ENCODE measurements around the gene GEMIN2.
"Not testable (repeated sequence)": the region's sequence is repeated elsewhere in the genome, so short reads cannot be mapped to it uniquely, and the experiment has no call there.

The GEMIN2 gene

GRCh38 chr14:39113685-39114072, 444 bp upstream of the GEMIN2 start:
- no peak for DNase-seq

- no peak for DNase-seq
Measured at GRCh38 chr14:39122330-39123138, 8.4 kb downstream of the GEMIN2 start.

DNA sequence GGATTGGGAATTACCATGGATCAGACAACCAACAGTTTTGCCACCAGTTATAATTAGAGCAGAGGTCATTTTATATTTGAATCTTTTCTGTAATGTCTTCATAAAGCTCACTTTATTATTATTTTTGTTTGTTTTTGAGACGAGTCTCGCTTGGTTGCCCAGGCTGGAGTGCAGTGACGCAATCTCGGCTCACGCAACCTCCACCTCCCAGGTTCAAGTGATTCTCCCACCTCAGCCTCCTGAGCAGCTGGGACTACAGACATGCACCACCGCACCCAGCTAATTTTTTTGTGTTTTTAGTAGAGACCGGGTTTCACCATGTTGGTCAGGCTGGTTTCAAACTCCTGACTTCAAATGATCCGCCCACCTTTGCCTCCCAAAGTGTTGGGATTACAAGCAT, 23.7 kb downstream of the GEMIN2 start:
- DNase-seq, result not testable (repeated sequence)

- no peak for DNase-seq
Measured at GRCh38 chr14:39138440-39138839, 24.3 kb downstream of the GEMIN2 start.

DNA sequence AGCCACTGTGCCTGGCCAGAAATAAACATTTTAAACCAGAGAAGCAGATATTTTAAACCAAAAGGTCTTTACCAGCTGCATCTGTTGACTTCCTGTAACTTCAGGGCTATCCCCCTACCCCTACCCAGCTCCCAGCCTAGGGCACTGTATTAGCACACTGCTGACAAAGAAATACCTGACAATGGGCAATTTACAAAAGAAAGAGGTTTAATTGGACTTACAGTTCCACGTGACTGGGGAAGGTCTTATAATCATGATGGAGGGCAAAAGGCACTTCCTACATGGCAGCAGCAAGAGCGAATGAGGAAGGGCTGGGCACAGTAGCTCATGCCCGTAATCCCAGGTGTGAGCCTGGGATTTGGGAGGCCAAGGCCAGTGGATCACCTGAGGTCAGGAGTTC, 26.0 kb downstream of the GEMIN2 start:
- no peak for DNase-seq

DNA sequence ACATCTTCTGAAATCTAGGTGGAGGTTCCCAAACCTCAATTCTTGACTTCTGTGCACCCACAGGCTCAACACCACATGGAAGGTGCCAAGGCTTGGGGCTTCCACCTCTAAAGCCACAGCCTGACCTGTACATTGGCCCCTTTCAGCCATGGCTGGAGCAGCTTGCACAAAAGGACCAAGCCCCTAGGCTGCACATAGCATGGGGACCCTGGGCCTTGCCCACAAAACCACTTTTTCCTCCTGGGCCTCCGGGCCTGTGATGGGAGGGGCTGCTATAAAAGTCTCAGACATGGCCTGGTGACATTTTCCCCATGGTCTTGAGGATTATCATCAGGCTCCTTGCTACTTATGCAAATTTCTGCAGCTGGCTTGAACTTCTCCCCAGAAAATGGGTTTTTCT, 27.5 kb downstream of the GEMIN2 start:
- not testable (repeated sequence) for DNase-seq

DNA sequence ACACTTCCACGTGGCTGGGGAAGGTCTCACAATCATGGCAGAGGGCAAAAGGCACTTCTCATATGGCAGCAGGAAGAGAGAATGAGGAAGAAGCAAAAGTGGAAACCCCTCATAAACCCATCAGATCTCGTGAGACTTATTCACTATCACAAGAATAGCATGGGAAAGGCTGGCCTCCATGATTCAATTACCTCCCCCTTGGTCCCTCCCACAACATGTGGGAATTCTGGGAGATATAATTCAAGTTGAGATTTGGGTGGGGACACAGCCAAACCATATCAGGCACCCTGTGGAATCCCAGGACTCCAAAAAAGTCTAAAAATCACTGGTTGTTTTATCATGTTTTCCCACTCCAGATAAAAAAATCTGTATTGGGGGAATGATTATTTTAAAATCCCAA, 29.1 kb downstream of the GEMIN2 start:
- not testable (repeated sequence) for DNase-seq

DNA sequence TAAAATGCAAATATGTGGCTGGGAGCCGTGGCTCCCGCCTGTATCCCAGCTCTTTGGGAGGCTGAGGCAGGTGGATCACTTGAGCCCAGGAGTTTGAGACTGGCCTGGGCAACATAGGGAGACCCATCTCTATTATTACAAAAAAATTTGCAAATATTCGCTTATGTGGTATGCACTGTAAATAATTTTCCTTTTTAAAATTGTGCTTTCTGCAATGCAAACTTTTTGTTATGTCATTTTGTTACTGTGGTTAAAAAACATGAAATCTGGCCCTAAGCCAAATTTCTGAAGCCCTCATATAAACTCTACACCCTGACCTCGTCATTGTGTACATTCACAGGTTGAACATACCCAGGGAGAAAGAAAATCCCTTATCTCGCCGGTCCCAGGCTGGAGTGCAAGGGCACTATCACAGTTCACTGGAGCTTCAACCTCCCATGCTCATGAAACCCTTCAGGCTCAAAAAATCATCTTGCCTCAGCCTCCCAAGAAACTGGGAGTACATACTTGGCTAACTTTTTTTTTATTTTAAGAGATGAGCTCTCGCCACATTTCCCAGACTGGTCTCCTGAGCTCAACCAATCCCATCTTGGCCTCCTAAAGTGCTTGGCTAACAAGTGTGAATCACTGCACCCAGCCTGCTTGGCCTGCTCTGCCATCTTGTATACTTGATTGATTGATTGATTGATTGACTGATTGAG, 31.3 kb downstream of the GEMIN2 start:
- DNase-seq, result no peak

DNA sequence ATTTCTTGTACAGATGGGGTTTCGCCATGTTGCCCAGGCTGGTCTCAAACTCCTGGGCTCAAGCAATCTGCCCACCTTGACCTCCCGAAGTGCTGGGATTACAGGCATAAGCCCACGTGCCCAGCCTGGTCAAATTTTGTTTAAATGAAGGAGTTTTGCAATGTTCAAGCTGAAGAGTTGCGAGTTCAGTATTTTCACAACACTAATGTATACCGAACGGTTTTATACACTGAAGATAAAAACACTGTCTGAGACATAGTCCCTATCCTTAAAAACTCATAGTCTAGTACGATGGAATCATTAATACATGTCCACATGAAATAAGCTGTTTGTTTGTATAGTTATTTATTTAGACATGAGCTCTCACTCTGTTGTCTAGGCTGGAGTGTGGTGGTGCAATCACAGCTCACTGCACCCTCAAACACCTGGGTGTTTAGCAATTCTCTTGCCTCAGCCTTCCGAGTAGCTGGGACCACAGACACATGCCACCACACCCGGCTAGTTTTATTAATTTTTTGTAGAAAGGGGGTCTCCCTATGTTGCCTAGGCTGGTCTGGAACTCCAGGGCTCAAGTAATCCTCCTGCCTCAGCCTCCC, 40.6 kb downstream of the GEMIN2 start:
- DNase-seq, result no peak

DNA sequence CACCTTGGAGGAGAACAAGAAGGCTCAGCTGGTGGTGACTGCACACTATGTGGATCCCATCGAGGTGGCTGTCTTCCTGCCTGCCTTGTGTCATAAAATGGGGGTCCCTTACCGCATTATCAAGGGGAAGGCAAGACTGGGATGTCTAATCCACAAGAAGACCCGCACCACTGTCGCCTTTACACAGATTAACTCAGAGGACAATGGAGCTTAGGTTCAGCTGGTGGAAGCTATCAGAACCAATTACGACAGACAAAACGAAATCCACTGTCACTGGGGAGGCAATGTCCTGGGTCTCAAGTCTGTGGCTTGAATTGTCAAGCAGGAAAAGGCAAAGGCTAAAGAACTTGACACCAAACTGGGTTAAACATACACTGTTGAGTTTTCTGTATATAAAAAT, 43.4 kb downstream of the GEMIN2 start:
- DNase-seq, result no peak

GRCh38 chr14:39158222-39158858, 44.2 kb downstream of the GEMIN2 start:
- no peak for DNase-seq

GRCh38 chr14:39160494-39160893, 46.4 kb downstream of the GEMIN2 start:
- DNase-seq, result no peak

GRCh38 chr14:39167797-39168320, 53.7 kb downstream of the GEMIN2 start:
- DNase-seq, result not testable (repeated sequence)

GRCh38 chr14:39168591-39168990, 54.5 kb downstream of the GEMIN2 start:
- DNase-seq, result no peak

GRCh38 chr14:39169541-39169900, 55.4 kb downstream of the GEMIN2 start:
- DNase-seq, result no peak

DNA sequence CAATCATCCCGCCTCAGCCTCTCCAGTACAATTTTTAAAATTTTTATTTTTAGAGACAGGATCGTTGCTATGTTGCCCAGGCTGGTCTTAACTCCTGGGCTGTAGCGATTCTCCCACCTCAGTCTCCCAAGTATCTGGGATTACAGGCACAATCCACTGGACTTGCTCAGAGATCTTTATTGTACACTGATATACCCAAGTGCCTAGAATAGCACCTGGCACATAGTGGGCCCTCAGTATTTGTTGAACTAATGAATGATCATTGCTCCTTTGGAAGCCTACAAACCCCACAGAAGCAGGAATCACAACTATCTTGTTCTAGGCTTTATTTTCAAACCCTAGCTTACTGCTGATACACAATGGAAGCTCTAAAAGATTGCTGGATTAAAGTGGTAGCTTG, 59.1 kb downstream of the GEMIN2 start:
- no peak for DNase-seq

DNA sequence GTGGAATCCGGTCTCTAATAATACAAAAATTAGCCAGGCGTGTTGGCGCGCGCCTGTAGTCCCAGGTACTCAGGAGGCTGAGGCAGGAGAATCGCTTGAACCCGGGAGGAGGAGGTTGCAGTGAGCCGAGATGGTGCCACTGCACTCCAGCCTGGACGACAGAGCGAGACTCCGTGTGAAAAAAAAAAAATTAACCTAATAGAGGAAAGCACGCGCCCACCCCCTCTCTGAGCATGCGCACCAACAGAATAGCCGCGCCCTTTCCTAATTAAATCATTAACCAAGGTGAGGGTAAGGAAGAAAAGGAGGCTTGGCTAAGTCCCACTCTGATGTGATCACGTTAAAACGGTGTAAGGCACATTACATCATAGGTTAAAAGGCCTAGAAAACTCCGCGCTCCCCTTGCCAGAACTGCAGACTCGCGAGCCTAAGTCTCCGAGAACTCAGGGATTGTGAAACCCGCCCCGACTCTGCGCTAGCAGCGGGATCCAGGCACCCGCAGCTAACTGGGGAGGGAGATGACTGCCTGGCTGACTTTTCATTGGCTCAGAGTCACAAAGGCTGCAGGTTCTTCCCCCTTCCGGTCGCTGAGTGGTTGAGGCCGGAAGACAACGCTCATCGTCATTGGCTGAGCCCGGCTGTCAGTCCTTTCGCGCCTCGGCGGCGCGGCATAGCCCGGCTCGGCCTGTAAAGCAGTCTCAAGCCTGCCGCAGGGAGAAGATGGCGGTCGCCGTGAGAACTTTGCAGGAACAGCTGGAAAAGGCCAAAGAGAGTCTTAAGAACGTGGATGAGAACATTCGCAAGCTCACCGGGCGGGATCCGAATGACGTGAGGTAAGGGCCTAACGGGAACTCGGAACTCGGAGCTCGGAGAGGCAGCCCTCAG, 60.7 kb downstream of the GEMIN2 start, which contains the start of gene PNN:
Gene PNN, plus strand, starts transcription at position 695 of the 885 bp plus-strand sequence. Its CDS starts 26 bp downstream, at position 721.
- DNase-seq, result peak; percentile 99

DNA sequence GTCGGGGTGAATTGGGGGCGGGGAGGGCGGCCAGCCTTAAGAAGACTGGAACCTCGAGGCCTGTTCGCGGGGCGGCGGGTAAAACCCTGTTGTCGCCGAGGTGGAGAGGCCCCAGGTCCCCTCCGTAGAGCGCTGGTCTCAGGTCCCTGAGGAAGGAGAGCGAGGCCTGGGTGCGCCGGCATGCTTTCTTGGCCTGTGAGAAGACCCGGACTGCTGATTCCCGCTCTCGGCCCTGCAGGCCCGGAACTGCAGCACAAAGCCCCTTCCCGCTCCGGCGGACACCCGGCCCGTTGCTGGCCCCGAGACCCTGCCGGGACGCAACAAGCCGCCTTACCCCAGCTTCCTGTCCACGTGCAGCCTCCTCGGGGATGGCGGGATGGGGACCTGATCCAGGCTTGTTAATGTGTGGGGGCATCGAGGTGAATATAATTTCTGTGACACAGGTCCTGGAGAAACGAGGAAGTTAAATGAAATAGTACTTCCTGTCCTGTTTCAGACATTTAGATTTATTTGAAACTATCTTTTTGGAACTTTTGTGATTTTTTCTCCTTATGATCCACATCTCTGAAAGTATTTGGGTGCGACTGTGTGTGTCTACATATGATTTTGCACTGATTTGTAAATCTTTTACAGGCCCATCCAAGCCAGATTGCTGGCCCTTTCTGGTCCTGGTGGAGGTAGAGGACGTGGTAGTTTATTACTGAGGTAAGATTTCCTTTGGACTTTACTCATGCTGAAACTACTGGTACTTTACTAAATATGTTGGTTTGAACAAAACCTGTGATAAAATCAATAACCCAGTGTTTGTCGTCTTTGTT, 61.5 kb downstream of the GEMIN2 start:
- no peak for DNase-seq

DNA sequence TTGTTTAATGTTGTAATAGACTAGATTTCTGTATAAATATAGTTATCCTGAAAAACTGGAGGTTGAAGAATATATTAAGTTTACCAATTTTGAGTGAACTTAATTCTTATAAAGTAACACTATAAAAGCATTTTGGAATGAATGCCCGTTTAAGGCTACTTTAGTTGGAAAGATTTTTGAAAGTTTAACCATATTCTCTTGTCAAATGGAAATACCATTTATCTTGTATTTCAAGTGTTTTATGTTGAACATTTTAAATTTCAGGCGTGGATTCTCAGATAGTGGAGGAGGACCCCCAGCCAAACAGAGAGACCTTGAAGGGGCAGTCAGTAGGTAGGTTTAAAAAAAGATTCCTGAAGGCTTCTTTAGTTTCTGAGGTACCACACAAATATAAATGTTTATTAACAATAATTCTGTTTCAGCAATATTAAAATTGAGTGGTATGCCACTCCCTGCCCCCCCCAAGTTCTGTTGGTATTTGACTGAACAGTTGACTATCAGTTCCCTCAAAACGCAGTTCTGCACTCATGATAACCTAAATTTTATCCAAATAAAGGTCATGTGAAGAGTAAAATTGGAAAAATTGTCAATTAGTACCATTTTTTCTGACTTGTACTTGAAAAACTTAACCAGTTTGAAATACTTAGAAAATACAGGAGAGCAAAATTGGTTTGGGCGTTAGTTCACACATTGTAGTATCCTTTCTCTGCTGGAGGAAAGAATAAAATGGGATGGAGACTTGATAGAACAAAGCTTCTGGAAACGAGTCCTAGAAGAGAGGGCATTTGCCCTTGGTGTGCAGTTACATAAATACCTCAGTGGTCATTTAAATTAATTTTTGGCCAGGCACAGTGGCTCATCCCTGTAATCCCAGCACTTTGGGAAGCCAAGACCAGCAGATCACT, 62.4 kb downstream of the GEMIN2 start:
- DNase-seq, result no peak

- DNase-seq, result no peak
Measured at GRCh38 chr14:39177168-39177545, 63.0 kb downstream of the GEMIN2 start.
